ENCODE data around the gene LY9.

- TF ChIP-seq CTCF (conservative IDR thresholded peaks at IDR 0.05; ENCODE audit: low read depth, low read length) (no peak), EZH2 (IDR thresholded peaks at IDR 0.05; ENCODE audit: low read length, unreplicated experiment) (no peak), EZH2phosphoT487 (IDR thresholded peaks at IDR 0.05; ENCODE audit: borderline replicate concordance, low read length) (no peak)
These were observed 6.0 kb downstream of the LY9 start for GRCh38 chr1:160801836-160802580.
